IMR-90 (cell line): ENCODE results near the gene SCYL3. TPM values are rescaled to one million over a fixed set of nuclear protein-coding genes. Genes with fewer than 3 reads are reported as not detected.

Experiments
- ATAC-seq: fragments of 200-7000 bp; cut with Tn5 transposase; 2 replicates; pipeline ENCODE4 v1.9.1; 2020; ENCODE audit warnings: low read depth, mild to moderate bottlenecking, moderate library complexity
- BruUV-seq: library from RNA; stranded (reverse); fragments of 400-500 nt; replicated peaks from 2 replicates; lab custom pipeline; 2021; lab: Mats Ljungman, UMichigan
- CTCF ChIA-PET: fragments of 300-600 bp; formaldehyde crosslinking; extraction: SDS; loops from one replicate; lab custom pipeline; 2021; ENCODE audit warnings: antibody characterized with exemption; lab: Yijun Ruan, JAX
- POLR2A ChIA-PET: fragments of 300-600 bp; sonication (Branson Sonifier 250); formaldehyde crosslinking; loops from one replicate; lab custom pipeline; 2022; ENCODE audit warnings: antibody characterized with exemption; ENCODE audit not compliant: unreplicated experiment; lab: Charles Lee
- DNase-seq: peaks from one replicate; pipeline ENCODE4 v3.0.0; 2013
- H2AFZ ChIP-seq: replicated peaks from 2 replicates; pipeline ENCODE3; 2013; ENCODE audit warnings: low read length, mild to moderate bottlenecking; ENCODE audit not compliant: poor library complexity
- H2AK5ac ChIP-seq: 2 replicates; pipeline ENCODE4 v1.6.1; 2013; ENCODE audit warnings: low read depth, low read length, inconsistent platforms
- H2AK9ac ChIP-seq: replicated peaks from 2 replicates; pipeline ENCODE3; 2013; ENCODE audit warnings: mild to moderate bottlenecking, low read depth, low read length, moderate library complexity; ENCODE audit not compliant: poor library complexity
- H2BK120ac ChIP-seq: 2 replicates; pipeline ENCODE4 v1.6.1; 2013; ENCODE audit warnings: low read depth, low read length, inconsistent platforms
- H2BK15ac ChIP-seq: 3 replicates; pipeline ENCODE4 v1.6.1; 2013; ENCODE audit warnings: low read depth, low read length, inconsistent platforms
- H2BK20ac ChIP-seq: 2 replicates; pipeline ENCODE4 v1.6.1; 2013; ENCODE audit warnings: low read depth, mild to moderate bottlenecking, inconsistent platforms, low read length, moderate library complexity
- H2BK5ac ChIP-seq: 2 replicates; pipeline ENCODE4 v1.6.1; 2013; ENCODE audit warnings: mild to moderate bottlenecking, low read depth, low read length, inconsistent platforms; ENCODE audit not compliant: poor library complexity, severe bottlenecking
- H3K14ac ChIP-seq: replicated peaks from 2 replicates; pipeline ENCODE4 v1.6.1; 2013; ENCODE audit warnings: low read depth, low read length, inconsistent platforms
- H3K18ac ChIP-seq: 2 replicates; pipeline ENCODE4 v1.6.1; 2013; ENCODE audit warnings: low read depth, low read length, control low read depth
- H3K23ac ChIP-seq: 2 replicates; pipeline ENCODE4 v1.6.1; 2013; ENCODE audit warnings: low read depth, low read length, inconsistent platforms
- H3K27ac ChIP-seq: 2 replicates; pipeline ENCODE4 v1.5.1; 2013; ENCODE audit warnings: mild to moderate bottlenecking, control low read depth, low read length; ENCODE audit not compliant: insufficient read depth
- H3K27me3 ChIP-seq: 2 replicates; pipeline ENCODE4 v1.6.1; 2013; ENCODE audit warnings: low read length; ENCODE audit not compliant: control insufficient read depth, insufficient read depth
- H3K36me3 ChIP-seq: 2 replicates; pipeline ENCODE4 v1.6.1; 2013; ENCODE audit warnings: low read length, mixed read lengths; ENCODE audit not compliant: control insufficient read depth, insufficient read depth
- H3K4ac ChIP-seq: 2 replicates; pipeline ENCODE4 v1.6.1; 2013; ENCODE audit warnings: low read depth, low read length, inconsistent platforms
- H3K4me1 ChIP-seq: 2 replicates; pipeline ENCODE4 v1.6.1; 2013; ENCODE audit warnings: low read length, mixed read lengths; ENCODE audit not compliant: control insufficient read depth, insufficient read depth
- H3K4me2 ChIP-seq: 2 replicates; pipeline ENCODE4 v1.6.1; 2013; ENCODE audit warnings: low read depth, mild to moderate bottlenecking, control low read depth, low read length, moderate library complexity
- H3K4me3 ChIP-seq: 2 replicates; pipeline ENCODE4 v1.5.1; 2013; ENCODE audit warnings: low read depth, mild to moderate bottlenecking, control low read depth, low read length, moderate library complexity; ENCODE audit not compliant: insufficient read depth
- H3K56ac ChIP-seq: 2 replicates; pipeline ENCODE4 v1.6.1; 2013; ENCODE audit warnings: low read length, inconsistent platforms; ENCODE audit not compliant: insufficient read depth; ENCODE audit errors: extremely low read depth
- H3K79me1 ChIP-seq, 2 experiments: 2 replicates each; pipeline ENCODE4 v1.6.1; 2013; ENCODE audit warnings: low read length in 2 of 2, inconsistent platforms in 1 of 2, low read depth in 1 of 2
- H3K9ac ChIP-seq: 2 replicates; pipeline ENCODE4 v1.6.1; 2013; ENCODE audit warnings: low read depth, low read length, control low read depth
- H3K9me1 ChIP-seq: 2 replicates; pipeline ENCODE4 v1.6.1; 2013; ENCODE audit warnings: low read length, inconsistent platforms; ENCODE audit not compliant: insufficient read depth
- H3K9me3 ChIP-seq: 2 replicates; pipeline ENCODE4 v1.6.1; 2013; ENCODE audit warnings: low read length; ENCODE audit not compliant: control insufficient read depth, insufficient read depth
- H4K20me1 ChIP-seq: 2 replicates; pipeline ENCODE4 v1.6.1; 2013; ENCODE audit warnings: low read length, inconsistent platforms; ENCODE audit not compliant: insufficient read depth
- H4K5ac ChIP-seq: 2 replicates; pipeline ENCODE4 v1.6.1; 2013; ENCODE audit warnings: mild to moderate bottlenecking, low read depth, low read length, control low read depth
- H4K8ac ChIP-seq, 2 experiments: 2 replicates each; pipeline ENCODE4 v1.6.1; 2013; ENCODE audit warnings: low read depth in 2 of 2, low read length in 2 of 2, control low read depth in 1 of 2, inconsistent platforms in 1 of 2
- H4K91ac ChIP-seq: 2 replicates; pipeline ENCODE4 v1.6.1; 2013; ENCODE audit warnings: low read depth, low read length, inconsistent platforms; ENCODE audit not compliant: insufficient read depth
- BHLHE40 ChIP-seq: fragments of 150-350 bp; IDR thresholded peaks from 2 replicates; pipeline ENCODE4 v1.6.1; 2016; ENCODE audit warnings: mild to moderate bottlenecking, low read depth, low read length
- CEBPB ChIP-seq: IDR thresholded peaks from 2 replicates; pipeline ENCODE4 v1.6.1; 2012; ENCODE audit warnings: low read depth, low read length, improper control_type of control experiment
- CHD1 ChIP-seq: IDR thresholded peaks from 2 replicates; pipeline ENCODE4 v1.6.1; 2012; ENCODE audit warnings: low read depth, low read length, improper control_type of control experiment
- CTCF ChIP-seq: conservative IDR thresholded peaks from 2 replicates; pipeline ENCODE4 v1.5.1; 2012; ENCODE audit warnings: mild to moderate bottlenecking, low read depth, low read length, improper control_type of control experiment
- ELK1 ChIP-seq: fragments of 150-350 bp; IDR thresholded peaks from 2 replicates; pipeline ENCODE4 v1.6.1; 2016; ENCODE audit warnings: low read depth, mild to moderate bottlenecking, low read length, moderate library complexity, borderline replicate concordance
- MAFK ChIP-seq: IDR thresholded peaks from 2 replicates; pipeline ENCODE4 v1.6.1; 2012; ENCODE audit warnings: low read depth, low read length, improper control_type of control experiment
- MAZ ChIP-seq: IDR thresholded peaks from 2 replicates; pipeline ENCODE4 v1.6.1; 2012; ENCODE audit warnings: low read depth, mild to moderate bottlenecking, low read length, improper control_type of control experiment, moderate library complexity, borderline replicate concordance
- MXI1 ChIP-seq: IDR thresholded peaks from 2 replicates; pipeline ENCODE4 v1.6.1; 2012; ENCODE audit warnings: low read depth, mild to moderate bottlenecking, low read length, moderate library complexity, borderline replicate concordance
- NFE2L2 ChIP-seq: fragments of 150-350 bp; IDR thresholded peaks from 2 replicates; pipeline ENCODE4 v1.6.1; 2016; ENCODE audit warnings: low read depth, mild to moderate bottlenecking, low read length
- POLR2A ChIP-seq: IDR thresholded peaks from 2 replicates; pipeline ENCODE4 v1.6.1; 2012; ENCODE audit warnings: mild to moderate bottlenecking, low read depth, low read length
- RAD21 ChIP-seq: IDR thresholded peaks from 2 replicates; pipeline ENCODE4 v1.6.1; 2012; ENCODE audit warnings: low read length, improper control_type of control experiment
- SMC3 ChIP-seq: fragments of 150-350 bp; IDR thresholded peaks from 2 replicates; pipeline ENCODE4 v1.6.1; 2016; ENCODE audit warnings: low read depth, mild to moderate bottlenecking, antibody characterized with exemption, low read length, moderate library complexity
- WGBS, 2 experiments: methylation state at CpG; one replicate each; pipeline versions ENCODE4 v1.1.5 to v1.1.7; 2013; ENCODE audit warnings: missing lambda C conversion rate in 2 of 2; ENCODE audit not compliant: insufficient read length in 1 of 2; ENCODE audit errors: extremely low coverage in 2 of 2; 5-methylcytosine and 5-hydroxymethylcytosine counted together
- dilution Hi-C: fragments of 300-500 bp; cut with HindIII; formaldehyde crosslinking; loops from one replicate; pipeline ENCODE4 v1.14.3; 2018; ENCODE audit warnings: low sequenced_read_pairs; ENCODE audit not compliant: unreplicated experiment
- in situ Hi-C: fragments of 300-500 bp; cut with MboI; formaldehyde crosslinking; loops from 3 replicates; pipeline ENCODE4 v1.14.3; 2019; ENCODE audit warnings: low sequenced_read_pairs, inconsistent platforms, mixed read lengths
- intact Hi-C: fragments of 100-400 bp; cut with micrococcal nuclease; formaldehyde crosslinking; loops from 2 replicates; pipeline ENCODE4 v1.10.0; 2022
- polyA plus RNA-seq, 3 experiments: library from polyadenylated mRNA; depleted of rRNA; stranded (reverse); fragments of >200 nt; gene quantifications; 2 replicates each; pipeline ENCODE4 v1.2.3, GENCODE V29; 2012; ENCODE audit warnings: low replicate concordance in 1 of 3
- total RNA-seq: library from RNA; depleted of rRNA; stranded (reverse); fragments of >200 nt; gene quantifications from 2 replicates; pipeline ENCODE4 v1.2.3, GENCODE V29; 2012

The SCYL3 gene
- total and polyA plus RNA-seq, 2 of the 4 experiments (the other 2 are of a cell fraction) = 3.9 to 8.4 TPM

- no peak overlapping the region for H4K8ac ChIP-seq
- no peak overlapping the region for H2AK5ac ChIP-seq
- ATAC-seq (peak; percentile 77), DNase-seq (peak; percentile 60)
- H3K27me3 ChIP-seq = no peaks in the 10 kb centered on the region
- H3K18ac ChIP-seq = no peak overlapping the region
- H3K23ac ChIP-seq = no peak overlapping the region; the same call in 1 of the 2 replicates
- dilution Hi-C loops = no loop called here
- 0 out of 2 replicates have a peak, but pooled peaks cover 1% of the 10 kb centered on the region for H3K4me1 ChIP-seq
- H3K36me3 ChIP-seq = peaks cover 39% of the 10 kb centered on the region
- WGBS, 2 experiments = 100% methylated on average over 1 of the region's 3 CpGs; no CpG with 5 or more reads in 1 of the 2 experiments
- CTCF ChIA-PET = no interaction called here
- no peak overlapping the region for H2BK120ac ChIP-seq
- no peak overlapping the region; the same call in 1 of the 2 replicates for H4K91ac ChIP-seq
- intact Hi-C loops = no loop called here
- in situ Hi-C loops = no loop called here
- no peak overlapping the region for H2BK15ac ChIP-seq
- no peak overlapping the region for H3K9ac ChIP-seq
- no peak overlapping the region for H2AFZ ChIP-seq
- H3K4me2 ChIP-seq = no peak overlapping the region
- no peak overlapping the region for H3K56ac ChIP-seq
- H3K14ac ChIP-seq = no peak overlapping the region
- H2BK20ac ChIP-seq = no peak overlapping the region
- POLR2A ChIA-PET = interaction anchor here (0.6 kb wide), 1 partner anchor 347 kb away, joined by 4 read pairs; no protein-coding TSS in a partner anchor
- TF ChIP-seq SMC3 (no peak), BHLHE40 (no peak), MXI1 (no peak), MAZ (no peak), CEBPB (no peak), CTCF (no peak), ELK1 (no peak), MAFK (no peak), RAD21 (no peak), POLR2A (no peak), NFE2L2 (no peak), CHD1 (no peak)
- no peak overlapping the region for H3K27ac ChIP-seq
- H4K20me1 ChIP-seq = no peaks in the 10 kb centered on the region
- H3K4ac ChIP-seq = no peak overlapping the region
- no peak overlapping the region for H2BK5ac ChIP-seq
- H3K79me1 ChIP-seq = peaks cover 0 to 4% of the 10 kb centered on the region in 2 experiments; a peak in 1 of 4 replicates
- no peak overlapping the region for H4K5ac ChIP-seq
- H3K9me1 ChIP-seq = peaks cover 2% of the 10 kb centered on the region; the same call in 1 of the 2 replicates
- no peak overlapping the region for H3K4me3 ChIP-seq
- BruUV-seq = no TSS peak
- no peaks in the 10 kb centered on the region for H3K9me3 ChIP-seq
- H2AK9ac ChIP-seq = no peak overlapping the region
Observed at GRCh38 chr1:169858467-169858866, 35.2 kb downstream of the SCYL3 start.
